NCI-H69 (cell line): ENCODE results near the gene CWC27.
A peak's percentile ranks its signal among the peaks of the same experiment; 100 is the strongest.

Experiments
- DNase-seq: peaks from one replicate; lab custom pipeline; 2025; lab: John Stamatoyannopoulos, UW

Gene CWC27

DNA sequence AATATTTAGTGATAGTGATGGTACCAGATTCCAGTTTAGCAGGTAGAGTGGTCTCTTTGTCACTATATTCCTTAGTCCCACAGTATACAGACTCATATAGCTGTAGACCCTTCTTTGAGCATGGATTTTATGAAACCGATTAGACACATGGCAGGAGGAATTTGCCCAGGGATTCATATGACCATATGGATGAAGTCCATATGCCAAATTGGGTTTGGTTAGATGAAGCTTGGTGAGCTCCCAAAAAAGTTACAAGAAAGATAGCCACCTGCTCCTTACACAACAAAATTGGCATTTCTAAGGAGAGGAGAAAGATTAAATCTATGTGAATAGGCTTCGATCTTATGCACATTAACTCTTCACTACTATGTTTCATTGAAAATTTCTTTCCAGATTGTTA is 211.4 kb downstream of the CWC27 start:
- DNase-seq, result no peak

DNA sequence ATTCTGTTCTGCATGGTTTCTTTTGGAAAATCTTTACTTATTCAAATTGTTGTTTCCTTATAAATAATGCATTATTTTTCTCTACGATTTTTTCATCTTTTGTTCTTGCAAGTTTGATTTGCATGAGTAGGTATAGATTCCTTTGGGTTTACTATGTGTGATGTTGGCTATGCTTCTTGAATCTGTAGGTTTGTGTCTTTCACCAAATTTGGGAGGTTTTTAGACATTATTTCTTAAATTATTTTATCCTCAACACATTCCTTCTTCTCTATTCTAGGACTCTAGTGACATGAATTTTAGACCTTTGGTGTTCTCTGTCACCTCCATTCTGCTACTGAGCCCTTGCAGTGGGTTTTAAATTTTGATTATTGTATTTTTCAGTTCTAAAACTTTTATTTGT is 219.0 kb downstream of the CWC27 start:
- DNase-seq, result no peak

- no peak for DNase-seq
Measured at GRCh38 chr5:65009207-65009606, 240.5 kb downstream of the CWC27 start.

- no peak for DNase-seq
Measured at GRCh38 chr5:65010841-65011240, 242.1 kb downstream of the CWC27 start.

- DNase-seq, result peak; percentile 62
Measured at GRCh38 chr5:65012301-65012892, 243.7 kb downstream of the CWC27 start.

- no peak for DNase-seq
Measured at GRCh38 chr5:65013166-65013565, 244.4 kb downstream of the CWC27 start.

GRCh38 chr5:65014769-65015168 is 246.0 kb downstream of the CWC27 start:
- peak; percentile 42 for DNase-seq

DNA sequence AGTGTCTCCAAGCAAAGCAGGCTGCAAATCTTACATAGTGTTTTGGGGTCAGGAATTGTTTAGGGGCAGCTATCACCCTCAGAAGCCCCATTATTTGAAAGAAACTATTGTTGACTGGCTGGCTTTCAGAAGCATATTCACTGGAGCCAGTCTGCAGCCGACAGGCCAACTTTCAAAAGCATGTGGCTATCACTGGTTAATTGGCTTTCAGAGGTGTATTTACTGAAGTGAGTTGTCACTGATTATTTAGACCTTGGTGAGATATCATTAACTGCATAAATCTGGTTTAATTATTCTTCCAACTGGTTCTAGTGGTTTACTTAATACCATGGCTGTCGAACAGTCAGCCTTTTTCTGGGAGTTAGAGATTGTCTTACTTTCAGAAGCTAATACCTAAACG is 247.0 kb downstream of the CWC27 start:
- peak; percentile 79 for DNase-seq

DNA sequence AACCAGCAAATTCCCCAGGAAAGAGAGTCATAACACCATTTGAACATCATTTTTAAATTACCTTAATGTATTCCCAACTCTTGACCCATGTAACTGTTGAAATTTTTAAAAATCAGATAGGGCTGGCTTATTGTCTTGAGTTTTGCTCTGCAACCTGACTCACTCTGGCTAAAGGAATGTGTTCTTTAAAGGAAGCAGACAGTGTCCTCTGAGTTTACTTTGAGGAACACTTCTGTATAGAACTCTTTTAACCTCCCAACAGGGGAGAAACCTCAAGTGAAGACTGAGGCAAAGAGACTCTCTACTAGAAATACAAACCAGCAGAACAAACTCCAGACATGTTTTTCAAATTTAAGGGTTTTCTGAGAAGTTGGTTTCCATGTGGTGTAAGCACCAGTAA is 248.9 kb downstream of the CWC27 start:
- no peak for DNase-seq

GRCh38 chr5:65018763-65019162 is 250.0 kb downstream of the CWC27 start:
- peak; percentile 21 for DNase-seq

DNA sequence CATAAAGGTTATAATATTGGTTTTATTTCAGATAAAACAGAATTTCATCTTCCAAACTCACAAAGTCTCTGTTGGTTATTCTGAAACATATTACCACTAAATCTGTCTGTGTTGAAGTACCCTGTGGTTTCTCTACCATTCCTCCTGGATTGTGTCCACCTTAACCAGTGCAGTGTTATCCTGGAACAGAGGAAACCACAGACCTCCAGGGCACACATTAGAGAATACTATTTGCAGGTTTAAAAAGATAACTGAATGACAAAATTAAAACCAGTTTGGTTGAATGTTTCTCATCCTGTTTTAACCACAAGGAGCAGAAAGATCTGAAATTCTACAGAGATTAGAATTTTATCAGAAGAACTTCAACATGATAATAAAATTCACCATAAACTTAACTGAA is 251.8 kb downstream of the CWC27 start:
- DNase-seq, result no peak

GRCh38 chr5:65021527-65022226 is 252.9 kb downstream of the CWC27 start:
- DNase-seq, result no peak

GRCh38 chr5:65022932-65023331 is 254.2 kb downstream of the CWC27 start:
- no peak for DNase-seq

GRCh38 chr5:65024681-65025080 is 256.0 kb downstream of the CWC27 start:
- no peak for DNase-seq

GRCh38 chr5:65026816-65027548 is 258.3 kb downstream of the CWC27 start:
- DNase-seq, result peak; percentile 46

GRCh38 chr5:65029178-65029577 is 260.4 kb downstream of the CWC27 start:
- no peak for DNase-seq

- DNase-seq, result no peak
Measured at GRCh38 chr5:65030056-65030455, 261.3 kb downstream of the CWC27 start.

DNA sequence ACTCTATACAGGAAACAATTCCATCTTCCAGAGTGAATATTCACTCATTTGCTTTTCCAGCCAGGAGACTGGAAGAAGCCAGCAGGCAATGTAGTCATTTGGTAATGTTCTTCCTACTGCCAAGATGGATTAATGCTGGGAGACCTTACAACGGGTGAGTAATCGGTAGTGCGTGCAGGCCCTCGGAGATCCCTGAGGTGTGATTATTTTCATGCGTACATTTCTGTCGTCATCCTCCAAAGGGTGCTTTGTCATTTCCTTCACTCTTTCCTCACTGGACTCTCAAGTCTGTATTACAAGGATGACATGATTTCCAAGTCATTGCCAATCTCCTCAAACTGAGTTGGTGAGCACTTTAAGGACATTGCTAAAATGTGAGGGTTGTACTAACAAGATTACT is 263.5 kb downstream of the CWC27 start:
- DNase-seq, result no peak

DNA sequence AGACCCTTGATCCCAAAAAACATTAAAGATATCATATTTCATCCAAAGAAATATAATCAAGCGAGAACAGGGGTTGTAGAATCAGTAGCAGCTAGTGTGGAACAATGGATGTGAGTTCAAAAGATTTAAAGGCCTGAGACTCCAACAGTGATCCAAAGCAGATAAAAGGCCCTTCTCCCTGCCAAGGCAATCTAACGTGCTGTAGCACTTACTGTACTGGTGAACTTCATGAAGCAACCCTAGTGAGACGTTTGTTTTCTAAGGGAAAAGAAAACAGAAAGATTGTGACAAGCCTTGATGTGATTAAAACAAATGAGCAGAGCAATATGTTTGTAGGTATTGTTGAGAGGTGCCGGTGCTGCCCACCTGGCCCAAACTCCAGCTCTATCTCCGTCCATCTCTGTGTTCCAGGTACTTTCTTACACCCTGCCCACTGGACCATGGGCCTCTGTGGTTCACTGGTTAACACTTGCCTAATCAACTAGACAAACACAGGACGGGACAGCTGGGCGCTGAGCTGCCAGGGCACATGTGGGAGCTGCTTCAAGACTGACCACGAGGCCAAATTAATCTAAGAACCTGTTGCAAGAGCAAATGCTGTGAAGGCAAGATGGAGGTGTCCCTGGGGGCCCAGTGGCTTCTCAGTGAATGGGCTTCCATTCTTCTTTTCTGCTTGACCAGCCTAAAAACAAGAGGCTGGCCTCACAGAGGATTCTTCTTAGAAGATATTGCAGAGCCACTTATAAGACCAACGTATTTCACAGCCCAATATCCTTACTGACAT is 265.5 kb downstream of the CWC27 start:
- peak; percentile 93 for DNase-seq

DNA sequence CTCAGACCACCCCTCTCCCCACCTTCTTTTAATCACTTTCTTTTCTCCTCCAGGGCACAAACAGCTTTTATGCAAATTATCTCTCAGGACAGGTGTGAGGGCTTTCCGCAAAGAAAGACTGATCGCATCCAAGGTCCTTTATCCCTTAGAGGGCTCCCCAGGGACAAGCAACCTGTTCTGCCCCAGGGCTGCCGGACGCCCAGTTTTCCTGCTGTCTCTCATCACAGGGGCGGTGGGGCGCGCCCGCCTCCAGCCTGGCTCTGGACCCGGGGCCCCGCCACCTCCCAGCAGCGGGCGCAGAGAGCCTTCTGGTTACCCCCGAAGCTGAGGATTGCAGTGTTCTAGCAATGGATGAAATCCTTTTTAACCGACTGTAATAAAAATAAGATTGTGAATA is 266.1 kb downstream of the CWC27 start:
- DNase-seq, result peak; percentile 98

- peak; percentile 98 for DNase-seq
Measured at GRCh38 chr5:65035211-65036206, 266.8 kb downstream of the CWC27 start.
